Testis (tissue), 3 donors: Measurements from ENCODE around the gene EPM2A. TPM values are rescaled to one million over a fixed set of nuclear protein-coding genes. Genes with fewer than 3 reads are reported as not detected.

ENCODE experiments used
- DNase-seq: peaks from one replicate; pipeline ENCODE4 v3.0.0-alpha.2; 2019
- H3K27ac ChIP-seq, 2 donors: fragments of 200-600 bp; sonication (generic); one replicate each; pipeline ENCODE4 v1.5.1; 2019
- H3K27me3 ChIP-seq: fragments of 200-600 bp; sonication (generic); one replicate; pipeline ENCODE4 v1.5.1; 2019
- H3K36me3 ChIP-seq: fragments of 200-600 bp; sonication (generic); one replicate; pipeline ENCODE4 v1.5.1; 2017; ENCODE audit warnings: low read depth; ENCODE audit errors: missing control alignments
- H3K4me1 ChIP-seq: fragments of 200-600 bp; sonication (generic); one replicate; pipeline ENCODE4 v1.5.1; 2019
- H3K4me3 ChIP-seq, 2 donors: fragments of 200-600 bp; sonication (generic); one replicate each; pipeline ENCODE4 v1.5.1; 2017 to 2019
- H3K9me3 ChIP-seq: fragments of 200-600 bp; sonication (generic); one replicate; pipeline ENCODE4 v1.5.1; 2017
- CTCF ChIP-seq, 3 experiments: fragments of 450-650 bp in 2 of 3; fragments of 200-600 bp in 1 of 3; sonication (generic) in 1 of 3; IDR thresholded peaks; one replicate each; pipeline ENCODE4 v1.5.1; 2016 to 2019; ENCODE audit warnings: antibody characterized with exemption in 3 of 3, mild to moderate bottlenecking in 2 of 3, moderate library complexity in 1 of 3
- POLR2A ChIP-seq: fragments of 450-650 bp; IDR thresholded peaks from one replicate; pipeline ENCODE4 v1.6.1; 2017; ENCODE audit warnings: antibody characterized with exemption, mild to moderate bottlenecking, moderate library complexity
- WGBS, 2 donors: methylation state at CpG; one replicate each; pipeline ENCODE4 v1.1.5; 2018; 5-methylcytosine and 5-hydroxymethylcytosine counted together
- intact Hi-C: fragments of 100-400 bp; cut with DNase I; formaldehyde crosslinking; loops from one replicate; pipeline ENCODE4 v1.15.1; 2023; ENCODE audit warnings: low total_unique reads
- polyA plus RNA-seq: library from polyadenylated mRNA; stranded (reverse); fragments of 350-450 nt; fragmentation: Illumina TruSeq; extraction: RNeasy Lipid Tissue Mini Kit (QIAGEN cat#74804); gene quantifications from one replicate; pipeline ENCODE4 v1.2.3, GENCODE V29; 2014; ENCODE audit warnings: low read depth, low replicate concordance; ENCODE audit not compliant: insufficient read depth
- total RNA-seq, 2 donors: library from RNA; depleted of rRNA; stranded (reverse); fragments of >200 nt; gene quantifications; one replicate each; pipeline ENCODE4 v1.2.3, GENCODE V29; 2016

Gene EPM2A
- total and polyA plus RNA-seq, 3 donors from 2014 or later = 20.8 to 29.2 (median 25.4) TPM

- TF ChIP-seq CTCF (IDR thresholded peaks at IDR 0.05) = no peak
- no peak for TF ChIP-seq POLR2A
- no peaks in the 10 kb centered on the region for H3K36me3 ChIP-seq
- no peak overlapping the region for H3K27ac ChIP-seq
- intact Hi-C loops = no loop called here
- H3K27me3 ChIP-seq = no peaks in the 10 kb centered on the region
- no peak overlapping the region for H3K4me3 ChIP-seq
- 74% methylated on average over 6 of the region's 6 CpGs for WGBS, 2 donors
- no peaks in the 10 kb centered on the region for H3K4me1 ChIP-seq
- no peaks in the 10 kb centered on the region for H3K9me3 ChIP-seq
- no peak for DNase-seq
Measured at GRCh38 chr6:145660676-145661075, 74.6 kb downstream of the EPM2A start.

GRCh38 chr6:145656128-145656527, 79.2 kb downstream of the EPM2A start:
- TF ChIP-seq CTCF (IDR thresholded peaks at IDR 0.05) = no peak
- TF ChIP-seq POLR2A = no peak
- H3K36me3 ChIP-seq = no peaks in the 10 kb centered on the region
- 53 to 61% methylated on average over 1 of the region's 1 CpG for WGBS, 2 donors
- DNase-seq = no peak
- no peaks in the 10 kb centered on the region for H3K4me1 ChIP-seq
- no peak overlapping the region for H3K4me3 ChIP-seq
- no peak overlapping the region for H3K27ac ChIP-seq
- no peaks in the 10 kb centered on the region for H3K9me3 ChIP-seq
- intact Hi-C loops = loop anchor here (10.0 kb wide), 1 partner anchor 1541 kb away; no protein-coding TSS in a partner anchor
- no peaks in the 10 kb centered on the region for H3K27me3 ChIP-seq

- Histone ChIP-seq H3K4me1 (no peaks in the 10 kb centered on the region), H3K27me3 (no peaks in the 10 kb centered on the region), H3K27ac (no peak overlapping the region), H3K4me3 (no peak overlapping the region), H3K9me3 (no peaks in the 10 kb centered on the region), H3K36me3 (no peaks in the 10 kb centered on the region)
- DNase-seq = no peak
- TF ChIP-seq CTCF (IDR thresholded peaks at IDR 0.05) (no peak), POLR2A (no peak)
- WGBS, 2 donors = 80 to 89% methylated on average over 1 of the region's 1 CpG
- intact Hi-C loops = loop anchor here (10.0 kb wide), 1 partner anchor 1538 kb away; no protein-coding TSS in a partner anchor
Measured at GRCh38 chr6:145652572-145652971, 82.7 kb downstream of the EPM2A start.

- 89 to 95% methylated on average over 2 of the region's 2 CpGs for WGBS, 2 donors
- TF ChIP-seq POLR2A (no peak), CTCF (IDR thresholded peaks at IDR 0.05) (no peak)
- DNase-seq = no peak
- H3K27ac ChIP-seq = no peak overlapping the region
- no peaks in the 10 kb centered on the region for H3K27me3 ChIP-seq
- H3K4me1 ChIP-seq = no peaks in the 10 kb centered on the region
- no peaks in the 10 kb centered on the region for H3K36me3 ChIP-seq
- H3K9me3 ChIP-seq = no peaks in the 10 kb centered on the region
- no peak overlapping the region for H3K4me3 ChIP-seq
- intact Hi-C loops = loop anchor here (10.0 kb wide), 1 partner anchor 1537 kb away; no protein-coding TSS in a partner anchor
Measured at GRCh38 chr6:145651988-145652387, 83.3 kb downstream of the EPM2A start.

GRCh38 chr6:145648149-145648548, 87.2 kb downstream of the EPM2A start:
- no peaks in the 10 kb centered on the region for H3K27me3 ChIP-seq

More at GRCh38 chr6:145648149-145648548, 87.2 kb downstream of the EPM2A start:
- Histone ChIP-seq H3K9me3 (no peaks in the 10 kb centered on the region), H3K4me1 (no peaks in the 10 kb centered on the region), H3K36me3 (no peaks in the 10 kb centered on the region), H3K4me3 (no peak overlapping the region), H3K27ac (no peak overlapping the region)
- TF ChIP-seq CTCF (IDR thresholded peaks at IDR 0.05) (no peak), POLR2A (no peak)
- no peak for DNase-seq
- WGBS, 2 donors = 96 to 99% methylated on average over 4 of the region's 4 CpGs
- intact Hi-C loops = no loop called here
